Mesothelial cell of epicardium (in vitro differentiated cells): ENCODE results near the gene ZNF516. TPM values are rescaled to one million over a fixed set of nuclear protein-coding genes. Genes with fewer than 3 reads are reported as not detected.
A peak's percentile ranks its signal among the peaks of the same experiment; 100 is the strongest.

Experiments used
- DNase-seq, 2 experiments: peaks; one replicate each; pipeline ENCODE4 v3.0.0; 2021; ENCODE audit warnings: low spot score in 2 of 2; ENCODE audit not compliant: unreplicated experiment in 2 of 2
- H3K27ac Mint-ChIP-seq: 2 replicates; pipeline ENCODE4 v1.8.0; 2021; ENCODE audit warnings: mixed read lengths
- H3K27me3 Mint-ChIP-seq: 2 replicates; pipeline ENCODE4 v1.8.0; 2021; ENCODE audit warnings: low read depth, mixed read lengths
- H3K36me3 Mint-ChIP-seq: 2 replicates; pipeline ENCODE4 v1.8.0; 2021; ENCODE audit warnings: mixed read lengths
- H3K4me1 Mint-ChIP-seq: 2 replicates; pipeline ENCODE4 v1.8.0; 2021; ENCODE audit warnings: mixed read lengths
- H3K4me3 Mint-ChIP-seq: 2 replicates; pipeline ENCODE4 v1.8.0; 2021; ENCODE audit warnings: mild to moderate bottlenecking, moderate library complexity, mixed read lengths
- H3K9me3 Mint-ChIP-seq: 2 replicates; pipeline ENCODE4 v1.8.0; 2021; ENCODE audit warnings: mixed read lengths
- CTCF ChIP-seq: fragments of 200-600 bp; sonication (generic); IDR thresholded peaks from one replicate; pipeline ENCODE4 v1.5.0; 2021; ENCODE audit warnings: antibody characterized with exemption; ENCODE audit not compliant: unreplicated experiment
- total RNA-seq: library from RNA; stranded (reverse); gene quantifications from 3 replicates; pipeline ENCODE4 v1.2.1, GENCODE V29; 2021

The ZNF516 gene
- total RNA-seq, 1 donor from 2014 or later = 92.1 TPM

- Mint-ChIP-seq H3K4me3 (peak overlapping the region; percentile 2), H3K4me1 (peaks cover 74% of the 10 kb centered on the region), H3K9me3 (no peaks in the 10 kb centered on the region), H3K36me3 (peaks cover 1% of the 10 kb centered on the region), H3K27ac (peak overlapping the region; percentile 83), H3K27me3 (no peaks in the 10 kb centered on the region)
- peak in 1 of 2 experiments; percentile 36 for DNase-seq
- TF ChIP-seq CTCF = no peak
These were observed 48.5 kb downstream of the ZNF516 start for GRCh38 chr18:76446321-76447257.

- Mint-ChIP-seq H3K36me3 (peaks cover 2% of the 10 kb centered on the region), H3K4me3 (no peak overlapping the region)
- TF ChIP-seq CTCF = no peak
These were observed 49.3 kb downstream of the ZNF516 start for GRCh38 chr18:76445741-76446232.

GRCh38 chr18:76445275-76445674 is 49.8 kb downstream of the ZNF516 start:
- H3K27ac Mint-ChIP-seq = peak overlapping the region; percentile 74
- H3K4me1 Mint-ChIP-seq = peaks cover 63% of the 10 kb centered on the region
- TF ChIP-seq CTCF = no peak
- no peaks in the 10 kb centered on the region for H3K9me3 Mint-ChIP-seq
- peaks cover 6% of the 10 kb centered on the region for H3K36me3 Mint-ChIP-seq
- H3K4me3 Mint-ChIP-seq = no peak overlapping the region
- no peaks in the 10 kb centered on the region for H3K27me3 Mint-ChIP-seq
- no peak for DNase-seq

More at GRCh38 chr18:76445741-76446232, 49.3 kb downstream of the ZNF516 start:
- H3K27ac Mint-ChIP-seq = peak overlapping the region; percentile 74
- no peaks in the 10 kb centered on the region for H3K27me3 Mint-ChIP-seq
- peaks cover 68% of the 10 kb centered on the region for H3K4me1 Mint-ChIP-seq
- DNase-seq = peak in 1 of 2 experiments; percentile 32
- no peaks in the 10 kb centered on the region for H3K9me3 Mint-ChIP-seq

- Mint-ChIP-seq H3K4me1 (peaks cover 61% of the 10 kb centered on the region), H3K36me3 (peaks cover 9% of the 10 kb centered on the region), H3K9me3 (no peaks in the 10 kb centered on the region), H3K4me3 (no peak overlapping the region), H3K27me3 (no peaks in the 10 kb centered on the region), H3K27ac (peak overlapping the region; percentile 74)
- TF ChIP-seq CTCF = no peak
- no peak for DNase-seq
These were observed 50.5 kb downstream of the ZNF516 start for GRCh38 chr18:76444446-76445105.

- Mint-ChIP-seq H3K4me1 (peaks cover 60% of the 10 kb centered on the region), H3K9me3 (no peaks in the 10 kb centered on the region), H3K27me3 (no peaks in the 10 kb centered on the region), H3K36me3 (peaks cover 12% of the 10 kb centered on the region), H3K27ac (peak overlapping the region; percentile 70), H3K4me3 (no peak overlapping the region)
- TF ChIP-seq CTCF = no peak
- DNase-seq = no peak
These were observed 51.3 kb downstream of the ZNF516 start for GRCh38 chr18:76443519-76444445.
